Uterus (tissue), 2 donors: ENCODE measurements around the gene PPARG.

Experiments used
- CTCF ChIP-seq, 4 experiments: fragments of 200-600 bp in 2 of 4; fragments of 450-650 bp in 2 of 4; sonication (generic) in 2 of 4; IDR thresholded peaks; one replicate each; pipeline ENCODE4 v1.5.1; 2016 to 2019; ENCODE audit warnings: antibody characterized with exemption in 4 of 4, mild to moderate bottlenecking in 2 of 4, moderate library complexity in 1 of 4
- POLR2A ChIP-seq, 2 donors: fragments of 450-650 bp; IDR thresholded peaks; one replicate each; pipeline ENCODE4 v1.6.1; 2016; ENCODE audit warnings: antibody characterized with exemption in 2 of 2, mild to moderate bottlenecking in 1 of 2, moderate library complexity in 1 of 2

DNA sequence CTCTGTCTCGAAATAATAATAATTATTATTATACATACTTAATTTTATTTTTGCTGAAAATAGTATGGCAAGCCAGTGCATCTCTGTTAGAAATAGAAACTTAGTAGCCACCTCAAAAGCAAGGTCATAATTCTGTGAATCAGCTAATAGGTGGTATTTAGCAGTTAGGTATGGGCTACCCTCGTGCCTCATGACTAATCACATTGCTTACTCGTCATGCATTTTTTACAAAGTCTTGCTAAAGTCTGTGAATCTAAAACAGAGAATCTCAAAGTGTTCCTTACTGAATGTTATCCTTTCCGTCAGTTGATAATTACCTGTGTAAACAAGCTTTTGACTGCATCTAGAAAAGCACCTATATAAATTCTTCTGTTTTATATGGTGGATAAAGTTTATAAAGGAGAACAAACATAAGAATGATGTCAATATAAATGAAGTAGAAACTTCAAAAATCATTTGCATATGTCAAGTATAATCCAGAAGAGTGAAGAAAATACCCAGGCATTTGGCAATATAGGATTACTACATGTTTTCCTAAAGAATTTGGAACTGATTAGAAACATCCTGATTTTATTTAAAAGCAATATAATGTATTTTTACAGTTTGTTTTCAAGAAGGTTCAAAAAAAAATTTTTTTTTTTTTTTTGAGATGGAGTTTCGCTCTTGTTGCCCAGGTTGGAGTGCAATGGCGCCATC lies 6.2 kb downstream of the PPARG start:
- no peak for TF ChIP-seq CTCF (IDR thresholded peaks at IDR 0.05)
- TF ChIP-seq POLR2A (IDR thresholded peaks at IDR 0.05), result no peak
